CD4-positive, alpha-beta T cell (primary cell): ENCODE data around the gene IGFL3. TPM values are rescaled to one million over a fixed set of nuclear protein-coding genes. Genes with fewer than 3 reads are reported as not detected.

Source experiments
- ATAC-seq: fragments of 200-7000 bp; cut with Tn5 transposase; one replicate; pipeline ENCODE4 v1.10.0; 2022; ENCODE audit warnings: mild to moderate bottlenecking; ENCODE audit not compliant: poor library complexity
- CTCF ChIA-PET: fragments of 350-600 bp; sonication (Branson Sonifier 250); formaldehyde crosslinking; loops from one replicate; lab custom pipeline; 2021; ENCODE audit warnings: antibody characterized with exemption, inconsistent platforms; lab: Charles Lee
- POLR2A ChIA-PET: fragments of 350-600 bp; sonication (Branson Sonifier 250); formaldehyde crosslinking; loops from one replicate; lab custom pipeline; 2021; ENCODE audit warnings: antibody characterized with exemption, inconsistent platforms; lab: Charles Lee
- DNase-seq, 14 experiments: peaks; one replicate each; pipeline ENCODE4 v3.0.0-alpha.2; 2013 to 2020; ENCODE audit warnings: mixed read lengths in 2 of 14
- H3K27ac ChIP-seq, 2 donors: one replicate each; pipeline versions ENCODE4 v1.5.1 to v1.7.0; 2013; ENCODE audit warnings: low read length in 2 of 2, low read depth in 1 of 2, mild to moderate bottlenecking in 1 of 2
- H3K27me3 ChIP-seq, 2 experiments: 1 replicate in 1 of 2; 2 replicates in 1 of 2; pipeline versions ENCODE4 v1.6.1 to v1.7.0; 2013; ENCODE audit warnings: low read length in 2 of 2, control low read depth in 1 of 2, mild to moderate bottlenecking in 1 of 2, moderate library complexity in 1 of 2; ENCODE audit not compliant: insufficient read depth in 2 of 2, control insufficient read depth in 1 of 2
- H3K36me3 ChIP-seq: one replicate; pipeline ENCODE4 v1.6.1; 2013; ENCODE audit warnings: low read length, control low read depth; ENCODE audit not compliant: insufficient read depth
- H3K4me1 ChIP-seq: one replicate; pipeline ENCODE4 v1.6.1; 2013; ENCODE audit warnings: low read length, control low read depth; ENCODE audit not compliant: insufficient read depth
- H3K4me3 ChIP-seq: one replicate; pipeline ENCODE4 v1.5.1; 2013; ENCODE audit warnings: mild to moderate bottlenecking, low read length, moderate library complexity
- H3K9me3 ChIP-seq, 2 experiments: 1 replicate in 1 of 2; 2 replicates in 1 of 2; pipeline versions ENCODE4 v1.6.1 to v1.7.0; 2013; ENCODE audit warnings: low read length in 2 of 2, mild to moderate bottlenecking in 2 of 2, control low read depth in 1 of 2, moderate library complexity in 1 of 2; ENCODE audit not compliant: control insufficient read depth in 1 of 2, insufficient read depth in 1 of 2
- H3K27ac Mint-ChIP-seq: one replicate; pipeline ENCODE4 v1.8.0; 2020; ENCODE audit warnings: mixed read lengths
- H3K27me3 Mint-ChIP-seq: one replicate; pipeline ENCODE4 v1.8.0; 2021; ENCODE audit warnings: mixed read lengths
- H3K36me3 Mint-ChIP-seq: one replicate; pipeline ENCODE4 v1.8.0; 2021; ENCODE audit warnings: low read depth, mixed read lengths
- H3K4me1 Mint-ChIP-seq: one replicate; pipeline ENCODE4 v1.8.0; 2021; ENCODE audit warnings: low read depth, mixed read lengths
- H3K4me3 Mint-ChIP-seq: one replicate; pipeline ENCODE4 v1.8.0; 2020; ENCODE audit warnings: mild to moderate bottlenecking, mixed read lengths
- H3K9me3 Mint-ChIP-seq: one replicate; pipeline ENCODE4 v1.8.0; 2020; ENCODE audit warnings: mixed read lengths
- intact Hi-C, 2 experiments: fragments of 100-400 bp; cut with DNase I in 1 of 2; cut with micrococcal nuclease in 1 of 2; formaldehyde crosslinking; loops; one replicate each; pipeline versions ENCODE4 v1.15.1 to v1.9.0; 2023 to 2025; cut with DNase I, micrococcal nuclease
- total RNA-seq, 174 experiments: library from RNA in 2 of 174; stranded (reverse) in 2 of 174; gene quantifications; one replicate each; pipeline ENCODE4 v1.2.3 and lab custom pipeline; 2021 to 2026
- TF ChIP-seq, protein P1 (sequence below): fragments of 200-600 bp; IDR thresholded peaks from one replicate; pipeline ENCODE4 v1.8.0; 2022; ENCODE audit warnings: antibody characterized with exemption, mild to moderate bottlenecking

The IGFL3 gene
- total RNA-seq, 2 experiments from 2014 or later, result not detected

GRCh38 chr19:46144756-46145155, 20.3 kb upstream of the IGFL3 start:
- Histone ChIP-seq H3K4me1 (no peaks in the 10 kb centered on the region), H3K36me3 (no peaks in the 10 kb centered on the region), H3K9me3 (no peaks in the 10 kb centered on the region), H3K4me3 (no peak overlapping the region), H3K27me3 (peaks cover 0 to 6% of the 10 kb centered on the region in 2 experiments), H3K27ac (no peak overlapping the region)
- Mint-ChIP-seq H3K27ac (no peak overlapping the region), H3K36me3 (no peaks in the 10 kb centered on the region), H3K27me3 (peaks cover 51% of the 10 kb centered on the region), H3K9me3 (no peaks in the 10 kb centered on the region), H3K4me3 (no peak overlapping the region), H3K4me1 (no peaks in the 10 kb centered on the region)
- DNase-seq, result no peak
- ChIA-PET POLR2A (no interaction called here), CTCF (no interaction called here)
- no peak for ATAC-seq
- intact Hi-C loops, result no loop called here
- TF ChIP-seq, protein P1, sequence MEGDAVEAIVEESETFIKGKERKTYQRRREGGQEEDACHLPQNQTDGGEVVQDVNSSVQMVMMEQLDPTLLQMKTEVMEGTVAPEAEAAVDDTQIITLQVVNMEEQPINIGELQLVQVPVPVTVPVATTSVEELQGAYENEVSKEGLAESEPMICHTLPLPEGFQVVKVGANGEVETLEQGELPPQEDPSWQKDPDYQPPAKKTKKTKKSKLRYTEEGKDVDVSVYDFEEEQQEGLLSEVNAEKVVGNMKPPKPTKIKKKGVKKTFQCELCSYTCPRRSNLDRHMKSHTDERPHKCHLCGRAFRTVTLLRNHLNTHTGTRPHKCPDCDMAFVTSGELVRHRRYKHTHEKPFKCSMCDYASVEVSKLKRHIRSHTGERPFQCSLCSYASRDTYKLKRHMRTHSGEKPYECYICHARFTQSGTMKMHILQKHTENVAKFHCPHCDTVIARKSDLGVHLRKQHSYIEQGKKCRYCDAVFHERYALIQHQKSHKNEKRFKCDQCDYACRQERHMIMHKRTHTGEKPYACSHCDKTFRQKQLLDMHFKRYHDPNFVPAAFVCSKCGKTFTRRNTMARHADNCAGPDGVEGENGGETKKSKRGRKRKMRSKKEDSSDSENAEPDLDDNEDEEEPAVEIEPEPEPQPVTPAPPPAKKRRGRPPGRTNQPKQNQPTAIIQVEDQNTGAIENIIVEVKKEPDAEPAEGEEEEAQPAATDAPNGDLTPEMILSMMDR, result no peak

- ChIA-PET POLR2A (no interaction called here), CTCF (no interaction called here)
- Histone ChIP-seq H3K4me3 (no peak overlapping the region), H3K27ac (no peak overlapping the region), H3K9me3 (no peaks in the 10 kb centered on the region), H3K4me1 (no peaks in the 10 kb centered on the region), H3K36me3 (no peaks in the 10 kb centered on the region), H3K27me3 (peaks cover 0 to 6% of the 10 kb centered on the region in 2 experiments)
- DNase-seq (no peak), ATAC-seq (no peak)
- H3K9me3 Mint-ChIP-seq, result no peaks in the 10 kb centered on the region
- H3K36me3 Mint-ChIP-seq, result no peaks in the 10 kb centered on the region
- no peaks in the 10 kb centered on the region for H3K4me1 Mint-ChIP-seq
- H3K27me3 Mint-ChIP-seq, result peaks cover 45% of the 10 kb centered on the region
- no peak overlapping the region for H3K4me3 Mint-ChIP-seq
- H3K27ac Mint-ChIP-seq, result no peak overlapping the region
- intact Hi-C loops, result no loop called here
- TF ChIP-seq, protein P1, result no peak
Observed at GRCh38 chr19:46142294-46142693, 17.8 kb upstream of the IGFL3 start.

GRCh38 chr19:46141421-46141820, 16.9 kb upstream of the IGFL3 start:
- intact Hi-C loops, result no loop called here
- CTCF ChIA-PET, result no interaction called here
- POLR2A ChIA-PET, result no interaction called here
- ATAC-seq, result no peak
- no peaks in the 10 kb centered on the region for H3K4me1 Mint-ChIP-seq
- Histone ChIP-seq H3K27me3 (no peaks in the 10 kb centered on the region), H3K27ac (no peak overlapping the region), H3K9me3 (no peaks in the 10 kb centered on the region), H3K36me3 (no peaks in the 10 kb centered on the region), H3K4me1 (no peaks in the 10 kb centered on the region), H3K4me3 (no peak overlapping the region)
- no peak overlapping the region for H3K4me3 Mint-ChIP-seq
- DNase-seq, result no peak
- no peak overlapping the region for H3K27ac Mint-ChIP-seq
- TF ChIP-seq, protein P1, result no peak
- H3K9me3 Mint-ChIP-seq, result no peaks in the 10 kb centered on the region
- H3K27me3 Mint-ChIP-seq, result peaks cover 45% of the 10 kb centered on the region
- H3K36me3 Mint-ChIP-seq, result no peaks in the 10 kb centered on the region
